A549 treated with AZD9567 at 1 μM for 4 hours (cell line): ENCODE measurements around the gene SNTB2. TPM values are rescaled to one million over a fixed set of nuclear protein-coding genes. Genes with fewer than 3 reads are reported as not detected.

Source experiments
- total RNA-seq: library from RNA; stranded (reverse); fragments of 200-300 nt; extraction: Qiagen RNA extraction; gene quantifications from 5 replicates; pipeline ENCODE4 v1.2.3, GENCODE V29; 2022; ENCODE audit not compliant: insufficient read depth

Gene SNTB2
- total RNA-seq: 5.8 to 8.1 TPM (median 7.7 TPM) in 5 replicates

DNA sequence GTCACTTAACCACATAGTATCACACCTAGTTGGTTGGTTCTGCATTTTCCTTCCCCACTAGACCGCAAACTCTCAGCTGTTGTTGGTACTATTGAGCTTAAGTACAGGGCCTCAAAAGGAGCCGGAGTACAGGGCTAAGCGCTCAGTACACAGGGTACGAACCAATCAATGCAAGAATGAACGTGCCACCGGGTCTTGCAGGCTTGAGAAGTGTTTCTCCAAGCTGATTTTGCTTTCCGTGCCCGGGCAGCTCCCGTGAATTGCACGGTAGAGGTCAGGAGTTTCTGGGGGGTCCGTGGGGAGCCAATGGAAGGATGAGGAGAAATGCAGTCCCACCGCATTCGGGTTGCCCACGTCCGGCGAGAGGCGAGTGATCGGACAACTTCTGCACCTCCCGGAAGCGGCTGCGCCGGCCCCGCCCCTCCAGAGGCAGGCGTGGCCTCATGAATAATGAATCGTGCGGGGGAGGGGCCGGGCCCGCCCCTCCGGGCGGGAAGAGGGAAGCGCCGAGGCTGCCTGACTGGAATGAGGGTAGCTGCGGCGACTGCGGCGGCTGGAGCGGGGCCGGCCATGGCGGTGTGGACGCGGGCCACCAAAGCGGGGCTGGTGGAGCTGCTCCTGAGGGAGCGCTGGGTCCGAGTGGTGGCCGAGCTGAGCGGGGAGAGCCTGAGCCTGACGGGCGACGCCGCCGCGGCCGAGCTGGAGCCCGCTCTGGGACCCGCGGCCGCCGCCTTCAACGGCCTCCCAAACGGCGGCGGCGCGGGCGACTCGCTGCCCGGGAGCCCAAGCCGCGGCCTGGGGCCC, at the start of gene SNTB2:
SNTB2 (plus strand) TSS at position 523 of the 804 bp plus-strand sequence; CDS start at position 526, 3 bp downstream.

GRCh38 chr16:69310653-69311532, 123.9 kb downstream of the SNTB2 start, which contains the start of gene VPS4A:
VPS4A (plus strand) TSS chr16:69311350; CDS start chr16:69311512, 162 bp downstream.

GRCh38 chr16:69330286-69331109, 143.5 kb downstream of the SNTB2 start, which contains the start of gene PDF:
PDF (minus strand) TSS chr16:69330588; CDS start chr16:69330570, 18 bp downstream.

DNA sequence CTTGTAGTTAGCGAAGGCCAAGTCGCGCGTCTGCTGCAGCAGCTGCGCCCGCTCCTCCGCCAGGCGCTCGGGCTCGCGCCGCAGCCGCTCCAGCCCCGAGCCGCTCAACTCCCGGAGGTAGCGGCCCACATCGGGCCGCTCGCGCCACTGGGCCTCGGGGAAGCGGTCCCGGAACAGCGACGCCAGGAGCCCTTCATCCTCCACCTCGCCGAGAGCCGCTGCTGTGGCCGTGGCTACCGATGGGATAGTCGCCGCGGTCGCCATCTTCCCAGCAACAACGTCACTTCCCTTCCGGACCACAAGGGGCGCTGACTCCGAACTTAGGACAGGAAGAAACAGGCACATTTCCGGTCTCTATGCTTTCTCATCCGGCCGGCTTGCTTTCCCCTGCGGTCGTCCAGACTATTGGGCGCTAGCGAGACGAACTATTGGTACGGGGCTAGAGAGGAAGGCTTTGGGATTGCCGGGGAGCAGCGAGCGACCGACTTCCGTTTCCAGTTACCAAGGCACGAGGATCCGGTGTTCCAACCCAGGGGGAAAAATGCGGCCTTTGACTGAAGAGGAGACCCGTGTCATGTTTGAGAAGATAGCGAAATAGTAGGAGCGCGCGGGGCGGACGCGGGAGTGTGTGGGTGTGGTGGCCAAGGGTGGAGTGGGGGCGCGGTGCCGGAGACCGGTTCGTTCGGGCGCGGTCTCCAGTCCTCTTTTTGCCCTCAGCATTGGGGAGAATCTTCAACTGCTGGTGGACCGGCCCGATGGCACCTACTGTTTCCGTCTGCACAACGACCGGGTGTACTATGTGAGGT, 152.5 kb downstream of the SNTB2 start, which contains the start of the genes COG8 and NIP7:
COG8 (minus strand) TSS at position 276 of the 806 bp plus-strand sequence; CDS start at position 264, 12 bp downstream.
NIP7 (plus strand) TSS at position 484 of the 806 bp plus-strand sequence; CDS start at position 542, 58 bp downstream.

GRCh38 chr16:69351309-69352027, 164.5 kb downstream of the SNTB2 start, which contains the start of gene TMED6:
TMED6 (minus strand) TSS chr16:69351786; CDS start chr16:69351753, 33 bp downstream.

Other genes with a start within 250 kb of the SNTB2 start
- 33.2 to 45.6 TPM (median 36.3 TPM) in 5 replicates for gene HAS3, start 81.5 kb upstream of the SNTB2 start, total RNA-seq
- gene CHTF8, start 54.6 kb upstream of the SNTB2 start, total RNA-seq: 130 to 167 TPM (median 131 TPM) in 5 replicates
- gene UTP4, start 54.5 kb upstream of the SNTB2 start, total RNA-seq: 79.9 to 92.4 TPM (median 85.2 TPM) in 5 replicates
- gene VPS4A, start 124.2 kb downstream of the SNTB2 start, total RNA-seq: 31.3 to 34.7 TPM (median 34.0 TPM) in 5 replicates
- gene PDF, start 143.4 kb downstream of the SNTB2 start, total RNA-seq: 26.1 to 43.4 TPM (median 40.4 TPM) in 5 replicates
- gene COG8, start 152.4 kb downstream of the SNTB2 start, total RNA-seq: 19.6 to 28.2 TPM (median 26.4 TPM) in 5 replicates
- gene NIP7, start 152.6 kb downstream of the SNTB2 start, total RNA-seq: 54.0 to 62.3 TPM (median 58.0 TPM) in 5 replicates
- 0.09 TPM in 1 of 5 replicates, not detected in the others for gene TMED6, start 164.6 kb downstream of the SNTB2 start, total RNA-seq
- gene TERF2, start 198.8 kb downstream of the SNTB2 start, total RNA-seq: 23.3 to 47.5 TPM (median 24.4 TPM) in 5 replicates
- gene CYB5B, start 237.5 kb downstream of the SNTB2 start, total RNA-seq: 184 to 208 TPM (median 193 TPM) in 5 replicates